LNCaP clone FGC (cell line): ENCODE results near the gene ABCC8.

ENCODE experiments used
- DNase-seq: peaks from one replicate; pipeline ENCODE4 v3.0.0-alpha.2; 2011; ENCODE audit warnings: low read depth
- H3K4me3 ChIP-seq: 2 replicates; pipeline ENCODE4 v1.5.1; 2011; ENCODE audit warnings: mild to moderate bottlenecking, low read depth, low read length, control low read depth
- TF ChIP-seq, protein P1 (sequence below): IDR thresholded peaks from 2 replicates; pipeline ENCODE4 v1.5.1; 2012; ENCODE audit warnings: mild to moderate bottlenecking; ENCODE audit not compliant: control insufficient read depth, insufficient read depth; ENCODE audit errors: extremely low read depth

The ABCC8 gene

GRCh38 chr11:17396598-17397310 lies 79.9 kb downstream of the ABCC8 start:
- DNase-seq, result no peak
- TF ChIP-seq, protein P1, sequence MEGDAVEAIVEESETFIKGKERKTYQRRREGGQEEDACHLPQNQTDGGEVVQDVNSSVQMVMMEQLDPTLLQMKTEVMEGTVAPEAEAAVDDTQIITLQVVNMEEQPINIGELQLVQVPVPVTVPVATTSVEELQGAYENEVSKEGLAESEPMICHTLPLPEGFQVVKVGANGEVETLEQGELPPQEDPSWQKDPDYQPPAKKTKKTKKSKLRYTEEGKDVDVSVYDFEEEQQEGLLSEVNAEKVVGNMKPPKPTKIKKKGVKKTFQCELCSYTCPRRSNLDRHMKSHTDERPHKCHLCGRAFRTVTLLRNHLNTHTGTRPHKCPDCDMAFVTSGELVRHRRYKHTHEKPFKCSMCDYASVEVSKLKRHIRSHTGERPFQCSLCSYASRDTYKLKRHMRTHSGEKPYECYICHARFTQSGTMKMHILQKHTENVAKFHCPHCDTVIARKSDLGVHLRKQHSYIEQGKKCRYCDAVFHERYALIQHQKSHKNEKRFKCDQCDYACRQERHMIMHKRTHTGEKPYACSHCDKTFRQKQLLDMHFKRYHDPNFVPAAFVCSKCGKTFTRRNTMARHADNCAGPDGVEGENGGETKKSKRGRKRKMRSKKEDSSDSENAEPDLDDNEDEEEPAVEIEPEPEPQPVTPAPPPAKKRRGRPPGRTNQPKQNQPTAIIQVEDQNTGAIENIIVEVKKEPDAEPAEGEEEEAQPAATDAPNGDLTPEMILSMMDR, result no peak
- no peak overlapping the region for H3K4me3 ChIP-seq

DNA sequence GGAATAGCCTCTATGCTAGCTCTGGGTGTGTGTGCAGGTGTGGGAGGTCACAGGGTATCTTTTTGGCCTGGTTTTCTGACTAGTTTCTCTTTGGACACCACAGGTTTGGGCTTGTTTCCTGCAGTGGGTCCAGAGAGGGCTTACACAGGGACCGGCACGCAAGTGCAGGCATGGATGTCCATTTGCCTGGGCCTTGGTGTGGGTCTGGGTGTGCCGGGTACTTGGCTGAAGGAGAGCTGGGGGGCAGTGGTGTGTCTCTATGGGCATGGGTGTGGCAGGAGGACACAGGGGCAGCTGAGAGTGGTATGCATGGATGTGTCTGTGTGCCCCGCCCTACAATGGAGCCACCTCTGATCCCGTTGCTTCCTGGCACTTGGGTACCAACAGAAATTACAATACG lies 80.7 kb downstream of the ABCC8 start:
- TF ChIP-seq, protein P1, result no peak
- H3K4me3 ChIP-seq, result no peak overlapping the region
- no peak for DNase-seq

DNA sequence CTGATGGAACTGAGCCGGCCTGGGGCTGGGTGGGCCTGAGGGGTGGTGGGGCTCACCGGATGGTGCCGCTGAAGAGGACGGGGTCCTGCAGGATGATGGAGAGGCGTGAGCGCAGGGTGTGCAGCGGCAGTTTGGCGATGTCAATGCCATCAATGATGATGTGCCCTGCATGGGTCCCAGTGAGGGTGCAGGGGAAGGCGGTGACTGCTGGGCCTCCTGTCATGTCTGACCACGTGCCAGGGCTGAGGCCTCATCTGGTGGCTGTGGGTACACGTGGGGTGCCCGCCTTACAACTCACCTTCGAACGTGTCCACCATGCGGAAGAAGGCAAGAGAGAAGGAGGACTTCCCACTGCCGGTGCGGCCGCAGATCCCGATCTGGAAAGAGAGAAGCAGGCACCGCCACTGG lies 81.1 kb downstream of the ABCC8 start:
- TF ChIP-seq, protein P1, result no peak
- no peak for DNase-seq
- H3K4me3 ChIP-seq, result no peak overlapping the region

DNA sequence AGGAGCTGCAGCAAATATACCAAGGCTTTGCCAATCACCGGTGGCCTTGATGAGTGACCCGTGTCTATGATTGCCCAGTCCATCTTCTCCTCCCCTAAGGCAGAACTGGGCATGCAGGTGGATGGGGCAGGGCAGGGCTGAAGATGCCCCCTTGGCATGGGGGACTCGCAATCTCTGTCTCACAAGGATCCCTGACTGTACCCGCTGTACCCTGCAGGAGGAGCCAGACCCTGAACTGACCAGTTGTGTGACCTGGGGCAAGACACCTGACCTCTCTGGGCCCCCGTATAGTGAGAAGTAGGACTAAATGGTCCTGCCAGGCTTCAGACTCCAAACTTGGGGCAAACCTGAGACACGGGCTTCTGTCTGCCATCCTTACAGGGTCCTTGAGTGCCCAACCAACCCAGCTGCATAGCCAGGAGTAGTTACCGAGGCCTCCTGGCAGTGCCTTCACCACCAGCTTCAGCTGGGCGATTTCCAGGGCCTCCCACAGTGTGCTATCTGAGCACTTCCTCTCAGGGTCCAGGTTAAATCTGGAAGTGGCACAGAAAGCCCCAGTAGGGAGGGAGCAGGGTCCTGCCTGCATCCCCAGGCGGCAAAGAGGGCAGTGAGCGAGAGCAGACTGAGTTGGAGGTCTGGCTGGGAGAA lies 81.8 kb downstream of the ABCC8 start:
- TF ChIP-seq, protein P1, result no peak
- DNase-seq, result no peak
- H3K4me3 ChIP-seq, result no peak overlapping the region

DNA sequence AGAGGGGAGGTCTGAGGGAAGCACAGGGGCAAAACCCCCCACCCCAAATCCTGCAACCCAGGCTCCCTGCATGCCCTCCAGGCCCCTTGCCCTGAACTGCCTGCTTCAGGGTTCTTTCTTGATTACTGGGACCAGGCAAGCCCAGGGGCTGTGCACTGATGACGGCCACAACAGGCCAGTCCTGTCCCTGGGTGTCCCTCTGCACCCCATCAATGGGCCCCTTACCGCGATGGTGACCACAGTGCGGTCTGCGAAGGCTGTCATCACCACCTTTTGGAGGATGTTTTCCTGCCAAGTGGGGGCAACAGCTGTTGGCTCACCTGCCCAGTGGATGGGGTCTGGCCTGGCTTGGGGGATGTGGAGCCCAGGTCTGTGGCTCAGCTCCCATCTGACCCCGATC lies 83.2 kb downstream of the ABCC8 start:
- no peak overlapping the region for H3K4me3 ChIP-seq
- no peak for DNase-seq
- TF ChIP-seq, protein P1, result no peak

GRCh38 chr11:17392872-17393271 lies 83.8 kb downstream of the ABCC8 start:
- no peak for DNase-seq
- TF ChIP-seq, protein P1, result no peak

More at GRCh38 chr11:17392872-17393271, 83.8 kb downstream of the ABCC8 start:
- no peak overlapping the region for H3K4me3 ChIP-seq
